ENCODE results near the gene TAS2R38. TPM values are rescaled to one million over a fixed set of nuclear protein-coding genes. Genes with fewer than 3 reads are reported as not detected.

Gene TAS2R38
- total RNA-seq, 1 experiment from 2014 or later, result not detected

- POLR2A ChIA-PET, result no interaction called here
- Histone ChIP-seq H3K36me3 (ENCODE audit: control insufficient read depth in 1 of 2, insufficient read depth in 2 of 2, low read length in 2 of 2) (no peaks in the 10 kb centered on the region), H3K9me3 (ENCODE audit: control insufficient read depth in 1 of 2, insufficient read depth in 1 of 2, low read depth in 1 of 2, low read length in 2 of 2) (no peaks in the 10 kb centered on the region), H3K27ac (ENCODE audit: low read depth, low read length) (no peak overlapping the region), H3K4me1 (ENCODE audit: control insufficient read depth in 1 of 2, insufficient read depth in 2 of 2, low read length in 2 of 2) (no peaks in the 10 kb centered on the region), H3K9me2 (ENCODE audit: insufficient read depth) (no peaks in the 10 kb centered on the region), H4K20me1 (ENCODE audit: insufficient read depth) (no peaks in the 10 kb centered on the region), H2AFZ (ENCODE audit: low read depth, low read length, poor library complexity, severe bottlenecking) (no peak overlapping the region), H3K4me2 (ENCODE audit: low read length) (no peak overlapping the region), H3K9ac (ENCODE audit: low read length) (no peak overlapping the region), H3K79me2 (ENCODE audit: insufficient read depth, low read length) (no peaks in the 10 kb centered on the region), H3K4me3 (replicated peaks in 1 of 2; ENCODE audit: low read depth in 1 of 2, low read length in 2 of 2) (no peak overlapping the region), H3K27me3 (ENCODE audit: insufficient read depth, low read length) (no peaks in the 10 kb centered on the region)
- RAD21 ChIA-PET (ENCODE audit: low non-redundant PET in 1 of 2, low total read pairs in 2 of 2, uncharacterized antibody in 2 of 2, unreplicated experiment in 2 of 2), result no interaction called here
- TF ChIP-seq ZFX (IDR thresholded peaks at IDR 0.05) (no peak), ZBTB33 (IDR thresholded peaks at IDR 0.05; ENCODE audit: extremely low read depth, insufficient replicate concordance, low read length) (no peak), MAX (IDR thresholded peaks at IDR 0.05) (no peak), ZNF274 (IDR thresholded peaks at IDR 0.05; ENCODE audit: low read depth, low read length) (no peak), YY1 (IDR thresholded peaks at IDR 0.05; ENCODE audit: extremely low read depth, insufficient replicate concordance, low read depth, low read length) (no peak), CBX3 (IDR thresholded peaks at IDR 0.05; ENCODE audit: low read depth) (no peak), ELF1 (IDR thresholded peaks at IDR 0.05; ENCODE audit: borderline replicate concordance, low read depth) (no peak), POLR2A (IDR thresholded peaks at IDR 0.05; ENCODE audit: borderline replicate concordance, extremely low read depth, insufficient read depth, insufficient read length) (no peak), RAD21 (IDR thresholded peaks at IDR 0.05; ENCODE audit: low read depth) (no peak), JUND (IDR thresholded peaks at IDR 0.05) (no peak), SP1 (IDR thresholded peaks at IDR 0.05; ENCODE audit: low read depth) (no peak), EZH2phosphoT487 (IDR thresholded peaks at IDR 0.05; ENCODE audit: borderline replicate concordance) (no peak), FOSL1 (IDR thresholded peaks at IDR 0.05; ENCODE audit: low read depth) (no peak), SIN3A (IDR thresholded peaks at IDR 0.05; ENCODE audit: low read depth) (no peak), EZH2 (IDR thresholded peaks at IDR 0.05) (no peak), CEBPB (IDR thresholded peaks at IDR 0.05; ENCODE audit: low read depth) (no peak), EGR1 (IDR thresholded peaks at IDR 0.05; ENCODE audit: low read depth) (no peak), POLR2AphosphoS5 (IDR thresholded peaks at IDR 0.05; ENCODE audit: low read depth, low read length) (no peak)
- TF ChIP-seq, protein P1, sequence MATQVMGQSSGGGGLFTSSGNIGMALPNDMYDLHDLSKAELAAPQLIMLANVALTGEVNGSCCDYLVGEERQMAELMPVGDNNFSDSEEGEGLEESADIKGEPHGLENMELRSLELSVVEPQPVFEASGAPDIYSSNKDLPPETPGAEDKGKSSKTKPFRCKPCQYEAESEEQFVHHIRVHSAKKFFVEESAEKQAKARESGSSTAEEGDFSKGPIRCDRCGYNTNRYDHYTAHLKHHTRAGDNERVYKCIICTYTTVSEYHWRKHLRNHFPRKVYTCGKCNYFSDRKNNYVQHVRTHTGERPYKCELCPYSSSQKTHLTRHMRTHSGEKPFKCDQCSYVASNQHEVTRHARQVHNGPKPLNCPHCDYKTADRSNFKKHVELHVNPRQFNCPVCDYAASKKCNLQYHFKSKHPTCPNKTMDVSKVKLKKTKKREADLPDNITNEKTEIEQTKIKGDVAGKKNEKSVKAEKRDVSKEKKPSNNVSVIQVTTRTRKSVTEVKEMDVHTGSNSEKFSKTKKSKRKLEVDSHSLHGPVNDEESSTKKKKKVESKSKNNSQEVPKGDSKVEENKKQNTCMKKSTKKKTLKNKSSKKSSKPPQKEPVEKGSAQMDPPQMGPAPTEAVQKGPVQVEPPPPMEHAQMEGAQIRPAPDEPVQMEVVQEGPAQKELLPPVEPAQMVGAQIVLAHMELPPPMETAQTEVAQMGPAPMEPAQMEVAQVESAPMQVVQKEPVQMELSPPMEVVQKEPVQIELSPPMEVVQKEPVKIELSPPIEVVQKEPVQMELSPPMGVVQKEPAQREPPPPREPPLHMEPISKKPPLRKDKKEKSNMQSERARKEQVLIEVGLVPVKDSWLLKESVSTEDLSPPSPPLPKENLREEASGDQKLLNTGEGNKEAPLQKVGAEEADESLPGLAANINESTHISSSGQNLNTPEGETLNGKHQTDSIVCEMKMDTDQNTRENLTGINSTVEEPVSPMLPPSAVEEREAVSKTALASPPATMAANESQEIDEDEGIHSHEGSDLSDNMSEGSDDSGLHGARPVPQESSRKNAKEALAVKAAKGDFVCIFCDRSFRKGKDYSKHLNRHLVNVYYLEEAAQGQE (IDR thresholded peaks at IDR 0.05; ENCODE audit: low read depth), result no peak
- TF ChIP-seq, protein P2, sequence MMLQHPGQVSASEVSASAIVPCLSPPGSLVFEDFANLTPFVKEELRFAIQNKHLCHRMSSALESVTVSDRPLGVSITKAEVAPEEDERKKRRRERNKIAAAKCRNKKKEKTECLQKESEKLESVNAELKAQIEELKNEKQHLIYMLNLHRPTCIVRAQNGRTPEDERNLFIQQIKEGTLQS (IDR thresholded peaks at IDR 0.05), result no peak
- ATAC-seq (no peak), DNase-seq (ENCODE audit: low read depth, low spot score) (no peak)
- intact Hi-C loops (cut with micrococcal nuclease), result no loop called here
- CTCF ChIA-PET, result no interaction called here
- BruUV-seq (replicated peaks), result no TSS peak
These were observed 21.1 kb downstream of the TAS2R38 start for GRCh38 chr7:141952461-141952860.

Data from HCT116 (cell line).